SU-DHL-6 (cell line): ENCODE measurements around the gene ZNF462.

ENCODE experiments used
- H2AFZ ChIP-seq: fragments of 200-600 bp; sonication (generic); 2 replicates; pipeline ENCODE4 v1.6.1; 2014; ENCODE audit warnings: low read depth, mild to moderate bottlenecking, moderate library complexity, mixed read lengths, antibody characterized with exemption, low read length; ENCODE audit not compliant: severe bottlenecking
- H3F3A ChIP-seq: fragments of 200-600 bp; shearing (Covaris generic); 2 replicates; pipeline ENCODE4 v1.6.0; 2016; ENCODE audit warnings: antibody characterized with exemption, mild to moderate bottlenecking; ENCODE audit not compliant: insufficient read depth
- H3K27ac ChIP-seq: fragments of 200-600 bp; sonication (generic); 2 replicates; pipeline ENCODE4 v1.5.1; 2016; ENCODE audit warnings: low read depth, mild to moderate bottlenecking, low read length, moderate library complexity, mixed read lengths
- H3K27me3 ChIP-seq: fragments of 200-600 bp; sonication (generic), shearing (Covaris generic); 2 replicates; pipeline ENCODE4 v1.6.0; 2014; ENCODE audit warnings: mild to moderate bottlenecking, low read length
- H3K36me3 ChIP-seq: fragments of 200-600 bp; sonication (generic); 2 replicates; pipeline ENCODE4 v1.6.1; 2014; ENCODE audit warnings: mild to moderate bottlenecking, low read length, mixed read lengths
- H3K4me2 ChIP-seq: fragments of 300-600, 200-600 bp; shearing (Covaris generic), sonication (generic); 2 replicates; pipeline ENCODE4 v1.6.0; 2014; ENCODE audit warnings: low read length, low read depth, mild to moderate bottlenecking; ENCODE audit not compliant: poor library complexity, severe bottlenecking
- H3K4me3 ChIP-seq: fragments of 200-600 bp; sonication (generic); 2 replicates; pipeline ENCODE4 v1.5.1; 2014; ENCODE audit warnings: antibody characterized with exemption, low read length, mild to moderate bottlenecking, mixed read lengths; ENCODE audit not compliant: insufficient read depth, poor library complexity, severe bottlenecking
- H3K79me2 ChIP-seq: fragments of 200-600 bp; sonication (generic); 2 replicates; pipeline ENCODE4 v1.6.1; 2014; ENCODE audit warnings: mild to moderate bottlenecking, low read length, moderate library complexity; ENCODE audit not compliant: insufficient read depth
- H3K9ac ChIP-seq: fragments of 200-600 bp; sonication (generic); 2 replicates; pipeline ENCODE4 v1.7.0; 2014; ENCODE audit warnings: mild to moderate bottlenecking, low read length
- H3K9me2 ChIP-seq: fragments of 200-600 bp; sonication (generic); replicated peaks from 2 replicates; pipeline ENCODE4 v1.6.1; 2014; ENCODE audit warnings: low read length; ENCODE audit not compliant: insufficient read depth
- H3K9me3 ChIP-seq: fragments of 200-600 bp; sonication (generic); 2 replicates; pipeline ENCODE4 v1.6.1; 2014; ENCODE audit warnings: low read length, mixed read lengths; ENCODE audit not compliant: insufficient read depth
- H4K20me1 ChIP-seq: fragments of 200-600 bp; sonication (generic); 2 replicates; pipeline ENCODE4 v1.6.1; 2014; ENCODE audit warnings: low read depth, mild to moderate bottlenecking, antibody characterized with exemption, low read length, moderate library complexity, mixed read lengths
- CTCF ChIP-seq: fragments of 200-600 bp; sonication (generic); IDR thresholded peaks from one replicate; pipeline ENCODE4 v1.5.1; 2017; ENCODE audit warnings: antibody characterized with exemption, mild to moderate bottlenecking, low read length, moderate library complexity; ENCODE audit not compliant: insufficient read depth, poor library complexity, severe bottlenecking
- EZH2phosphoT487 ChIP-seq: fragments of 200-600 bp; sonication (generic), shearing (Covaris generic); conservative IDR thresholded peaks from 2 replicates; pipeline ENCODE4 v1.6.1; 2018; ENCODE audit warnings: mild to moderate bottlenecking, antibody characterized with exemption, low read length, moderate library complexity, mixed read lengths

ZNF462 gene

DNA sequence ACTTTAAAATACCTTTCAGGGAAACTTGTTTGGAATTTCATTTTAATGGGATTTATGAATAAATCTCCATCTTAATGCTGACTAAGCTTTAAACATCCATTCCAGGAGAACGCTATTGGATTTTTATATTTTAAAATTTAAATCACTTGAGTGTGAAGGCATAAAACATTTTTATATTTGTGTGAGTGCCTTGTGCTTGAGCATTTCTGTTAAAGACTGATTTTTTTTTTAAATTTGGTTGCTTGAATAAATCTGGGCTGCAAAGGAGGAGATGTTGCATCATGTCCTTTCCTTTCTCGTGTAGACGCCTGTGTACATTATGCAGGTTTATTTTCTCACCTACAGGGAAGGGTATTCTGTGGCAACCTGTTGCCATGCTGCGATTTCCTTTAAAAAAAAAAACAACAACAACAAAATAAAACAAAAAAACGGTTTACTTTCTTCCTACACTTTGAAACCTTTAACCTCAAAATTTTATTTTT lies 108.1 kb downstream of the ZNF462 start:
- Histone ChIP-seq H3K9me2 (no peaks in the 10 kb centered on the region), H3K9ac (no peak overlapping the region), H4K20me1 (no peaks in the 10 kb centered on the region), H3F3A (no peaks in the 10 kb centered on the region), H3K79me2 (no peaks in the 10 kb centered on the region), H3K27me3 (no peaks in the 10 kb centered on the region; the same call in 1 of the 2 replicates), H3K36me3 (no peaks in the 10 kb centered on the region), H3K4me3 (no peak overlapping the region), H3K4me2 (no peak overlapping the region), H3K9me3 (no peaks in the 10 kb centered on the region), H2AFZ (no peak overlapping the region), H3K27ac (no peak overlapping the region)
- TF ChIP-seq EZH2phosphoT487 (no peak), CTCF (no peak)

DNA sequence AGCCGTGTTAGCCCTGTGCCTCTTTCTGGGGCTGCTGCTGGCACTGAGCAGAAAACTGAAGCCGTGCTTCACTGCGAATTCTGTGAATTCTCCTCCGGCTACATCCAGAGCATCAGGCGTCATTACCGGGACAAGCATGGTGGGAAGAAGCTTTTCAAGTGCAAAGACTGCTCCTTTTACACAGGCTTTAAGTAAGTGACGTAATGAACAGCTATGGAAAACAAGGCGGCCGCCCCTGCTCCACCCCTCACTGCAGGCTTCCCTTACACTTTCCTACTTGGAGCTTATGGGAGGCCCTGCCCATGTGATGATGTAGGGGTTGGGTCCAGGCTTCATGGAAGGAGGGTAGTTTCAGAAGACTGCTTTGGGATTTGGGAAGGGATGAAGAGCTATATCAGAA lies 109.1 kb downstream of the ZNF462 start:
- no peaks in the 10 kb centered on the region for H3K9me2 ChIP-seq
- H3K27ac ChIP-seq, result no peak overlapping the region
- no peaks in the 10 kb centered on the region; the same call in 1 of the 2 replicates for H3K27me3 ChIP-seq
- no peaks in the 10 kb centered on the region for H3K79me2 ChIP-seq
- H3K4me3 ChIP-seq, result no peak overlapping the region
- no peak overlapping the region for H2AFZ ChIP-seq
- no peaks in the 10 kb centered on the region for H3K9me3 ChIP-seq
- no peaks in the 10 kb centered on the region for H3K36me3 ChIP-seq
- H3K4me2 ChIP-seq, result no peak overlapping the region
- TF ChIP-seq EZH2phosphoT487 (no peak), CTCF (no peak)
- no peaks in the 10 kb centered on the region for H4K20me1 ChIP-seq
- no peak overlapping the region for H3K9ac ChIP-seq
- H3F3A ChIP-seq, result no peaks in the 10 kb centered on the region

GRCh38 chr9:106974341-106974740 lies 111.4 kb downstream of the ZNF462 start:
- no peaks in the 10 kb centered on the region; the same call in 1 of the 2 replicates for H3K27me3 ChIP-seq

More at GRCh38 chr9:106974341-106974740, 111.4 kb downstream of the ZNF462 start:
- Histone ChIP-seq H3K79me2 (no peaks in the 10 kb centered on the region), H3K9ac (no peak overlapping the region), H2AFZ (no peak overlapping the region), H4K20me1 (no peaks in the 10 kb centered on the region), H3K9me2 (no peaks in the 10 kb centered on the region), H3K36me3 (no peaks in the 10 kb centered on the region), H3K9me3 (no peaks in the 10 kb centered on the region), H3F3A (no peaks in the 10 kb centered on the region), H3K4me3 (no peak overlapping the region), H3K4me2 (no peak overlapping the region), H3K27ac (no peak overlapping the region)
- TF ChIP-seq CTCF, result no peak
